Rectal smooth muscle tissue (tissue), 1 donor: ENCODE measurements around the gene SIK3.
"Not testable (repeated sequence)": the region's sequence is repeated elsewhere in the genome, so short reads cannot be mapped to it uniquely, and the experiment has no call there.

ENCODE experiments used
- H3K27ac ChIP-seq: one replicate; pipeline ENCODE4 v1.7.0; 2013; ENCODE audit warnings: low read depth, low read length, inconsistent platforms
- H3K27me3 ChIP-seq: one replicate; pipeline ENCODE4 v1.7.0; 2013; ENCODE audit warnings: low read length; ENCODE audit not compliant: control insufficient read depth, insufficient read depth
- H3K36me3 ChIP-seq: one replicate; pipeline ENCODE4 v1.7.0; 2013; ENCODE audit warnings: low read length; ENCODE audit not compliant: control insufficient read depth, insufficient read depth
- H3K4me1 ChIP-seq: one replicate; pipeline ENCODE4 v1.7.0; 2013; ENCODE audit warnings: low read length; ENCODE audit not compliant: control insufficient read depth, insufficient read depth
- H3K4me3 ChIP-seq: one replicate; pipeline ENCODE4 v1.7.0; 2013; ENCODE audit warnings: low read length
- H3K9ac ChIP-seq: one replicate; pipeline ENCODE4 v1.7.0; 2013; ENCODE audit warnings: low read length

Gene SIK3

GRCh38 chr11:117066959-117067358 lies 31.3 kb downstream of the SIK3 start:
- no peak overlapping the region for H3K27ac ChIP-seq
- no peaks in the 10 kb centered on the region for H3K36me3 ChIP-seq
- H3K4me1 ChIP-seq, result peaks cover 6% of the 10 kb centered on the region
- H3K9ac ChIP-seq, result no peak overlapping the region
- H3K4me3 ChIP-seq, result no peak overlapping the region
- H3K27me3 ChIP-seq, result no peaks in the 10 kb centered on the region

GRCh38 chr11:117064275-117064674 lies 34.0 kb downstream of the SIK3 start:
- Histone ChIP-seq H3K27ac (no peak overlapping the region), H3K9ac (no peak overlapping the region), H3K27me3 (no peaks in the 10 kb centered on the region), H3K4me3 (no peak overlapping the region), H3K36me3 (no peaks in the 10 kb centered on the region), H3K4me1 (no peaks in the 10 kb centered on the region)

- H3K36me3 ChIP-seq, result no peaks in the 10 kb centered on the region
- no peak overlapping the region for H3K27ac ChIP-seq
- peaks cover 6% of the 10 kb centered on the region for H3K4me1 ChIP-seq
- H3K9ac ChIP-seq, result no peak overlapping the region
- H3K27me3 ChIP-seq, result no peaks in the 10 kb centered on the region
- no peak overlapping the region for H3K4me3 ChIP-seq
Observed at GRCh38 chr11:117062498-117062897, 35.7 kb downstream of the SIK3 start.

- no peak overlapping the region for H3K9ac ChIP-seq
- H3K4me1 ChIP-seq, result peaks cover 6% of the 10 kb centered on the region
Observed at GRCh38 chr11:117061256-117061655, 37.0 kb downstream of the SIK3 start.

GRCh38 chr11:117059611-117060148 lies 38.5 kb downstream of the SIK3 start:
- Histone ChIP-seq H3K27ac (no peak overlapping the region), H3K4me1 (peaks cover 6% of the 10 kb centered on the region), H3K9ac (no peak overlapping the region), H3K4me3 (no peak overlapping the region), H3K36me3 (no peaks in the 10 kb centered on the region), H3K27me3 (no peaks in the 10 kb centered on the region)

More at GRCh38 chr11:117061256-117061655, 37.0 kb downstream of the SIK3 start:
- no peak overlapping the region for H3K27ac ChIP-seq
- H3K27me3 ChIP-seq, result no peaks in the 10 kb centered on the region
- H3K4me3 ChIP-seq, result no peak overlapping the region
- H3K36me3 ChIP-seq, result no peaks in the 10 kb centered on the region

- Histone ChIP-seq H3K9ac (no peak overlapping the region), H3K4me3 (no peak overlapping the region), H3K27ac (no peak overlapping the region), H3K4me1 (peaks cover 6% of the 10 kb centered on the region), H3K36me3 (no peaks in the 10 kb centered on the region), H3K27me3 (no peaks in the 10 kb centered on the region)
Observed at GRCh38 chr11:117058761-117059261, 39.4 kb downstream of the SIK3 start.

- Histone ChIP-seq H3K9ac (no peak overlapping the region), H3K36me3 (no peaks in the 10 kb centered on the region), H3K27ac (no peak overlapping the region), H3K27me3 (no peaks in the 10 kb centered on the region), H3K4me3 (no peak overlapping the region), H3K4me1 (peaks cover 6% of the 10 kb centered on the region)
Observed at GRCh38 chr11:117057727-117058126, 40.5 kb downstream of the SIK3 start.

GRCh38 chr11:117057317-117057716 lies 40.9 kb downstream of the SIK3 start:
- H3K9ac ChIP-seq, result no peak overlapping the region
- no peaks in the 10 kb centered on the region for H3K27me3 ChIP-seq
- H3K4me3 ChIP-seq, result no peak overlapping the region
- H3K27ac ChIP-seq, result no peak overlapping the region
- no peaks in the 10 kb centered on the region for H3K36me3 ChIP-seq
- H3K4me1 ChIP-seq, result peaks cover 6% of the 10 kb centered on the region

- H3K27me3 ChIP-seq, result no peaks in the 10 kb centered on the region
- H3K4me3 ChIP-seq, result no peak overlapping the region
- H3K27ac ChIP-seq, result no peak overlapping the region
- H3K4me1 ChIP-seq, result peaks cover 6% of the 10 kb centered on the region
- no peak overlapping the region for H3K9ac ChIP-seq
- no peaks in the 10 kb centered on the region for H3K36me3 ChIP-seq
Observed at GRCh38 chr11:117055469-117055868, 42.8 kb downstream of the SIK3 start.

GRCh38 chr11:117054382-117054781 lies 43.8 kb downstream of the SIK3 start:
- no peak overlapping the region for H3K9ac ChIP-seq
- no peaks in the 10 kb centered on the region for H3K27me3 ChIP-seq
- H3K36me3 ChIP-seq, result no peaks in the 10 kb centered on the region
- H3K4me1 ChIP-seq, result peaks cover 6% of the 10 kb centered on the region
- no peak overlapping the region for H3K27ac ChIP-seq
- no peak overlapping the region for H3K4me3 ChIP-seq

- Histone ChIP-seq H3K4me3 (no peak overlapping the region), H3K27me3 (no peaks in the 10 kb centered on the region), H3K36me3 (no peaks in the 10 kb centered on the region), H3K9ac (no peak overlapping the region), H3K27ac (no peak overlapping the region), H3K4me1 (no peaks in the 10 kb centered on the region)
Observed at GRCh38 chr11:117052196-117053149, 45.8 kb downstream of the SIK3 start.

- H3K4me3 ChIP-seq, result not testable (repeated sequence)
Observed at GRCh38 chr11:117050121-117050520, 48.1 kb downstream of the SIK3 start.

More at GRCh38 chr11:117050121-117050520, 48.1 kb downstream of the SIK3 start:
- H3K27ac ChIP-seq, H3K27me3 ChIP-seq, H3K4me1 ChIP-seq, H3K9ac ChIP-seq, H3K36me3 ChIP-seq: not testable (repeated sequence)
